Ishikawa (cell line): Measurements from ENCODE around the gene EPPIN.

Experiments
- CEBPB ChIP-seq: IDR thresholded peaks from 2 replicates; pipeline ENCODE4 v1.6.1; 2012
- CREB1 ChIP-seq: IDR thresholded peaks from 2 replicates; pipeline ENCODE4 v1.6.1; 2012; ENCODE audit warnings: low read depth
- EGR1 ChIP-seq: IDR thresholded peaks from 2 replicates; pipeline ENCODE4 v1.6.1; 2012
- EP300 ChIP-seq: IDR thresholded peaks from 2 replicates; pipeline ENCODE4 v1.6.1; 2012; ENCODE audit warnings: borderline replicate concordance
- FOXM1 ChIP-seq: IDR thresholded peaks from 2 replicates; pipeline ENCODE4 v1.6.1; 2012; ENCODE audit warnings: low read depth, borderline replicate concordance
- MAX ChIP-seq: IDR thresholded peaks from 2 replicates; pipeline ENCODE4 v1.6.1; 2012
- NFIC ChIP-seq: IDR thresholded peaks from 2 replicates; pipeline ENCODE4 v1.6.1; 2012
- RAD21 ChIP-seq: IDR thresholded peaks from 2 replicates; pipeline ENCODE4 v1.6.1; 2012; ENCODE audit warnings: low read depth
- TAF1 ChIP-seq: IDR thresholded peaks from 2 replicates; pipeline ENCODE4 v1.6.1; 2012; ENCODE audit warnings: low read depth, mild to moderate bottlenecking
- TCF12 ChIP-seq: IDR thresholded peaks from 2 replicates; pipeline ENCODE4 v1.6.1; 2012; ENCODE audit warnings: low read depth
- TEAD4 ChIP-seq: IDR thresholded peaks from 2 replicates; pipeline ENCODE4 v1.6.1; 2012
- USF1 ChIP-seq: IDR thresholded peaks from 2 replicates; pipeline ENCODE4 v1.6.1; 2012
- YY1 ChIP-seq: IDR thresholded peaks from 2 replicates; pipeline ENCODE4 v1.6.1; 2012; ENCODE audit warnings: low read depth
- ZBTB7A ChIP-seq: IDR thresholded peaks from 2 replicates; pipeline ENCODE4 v1.6.1; 2012; ENCODE audit warnings: low read depth
- TF ChIP-seq, protein P1 (sequence below): IDR thresholded peaks from 2 replicates; pipeline ENCODE4 v1.6.1; 2012; ENCODE audit warnings: low read depth, mild to moderate bottlenecking

Gene EPPIN

DNA sequence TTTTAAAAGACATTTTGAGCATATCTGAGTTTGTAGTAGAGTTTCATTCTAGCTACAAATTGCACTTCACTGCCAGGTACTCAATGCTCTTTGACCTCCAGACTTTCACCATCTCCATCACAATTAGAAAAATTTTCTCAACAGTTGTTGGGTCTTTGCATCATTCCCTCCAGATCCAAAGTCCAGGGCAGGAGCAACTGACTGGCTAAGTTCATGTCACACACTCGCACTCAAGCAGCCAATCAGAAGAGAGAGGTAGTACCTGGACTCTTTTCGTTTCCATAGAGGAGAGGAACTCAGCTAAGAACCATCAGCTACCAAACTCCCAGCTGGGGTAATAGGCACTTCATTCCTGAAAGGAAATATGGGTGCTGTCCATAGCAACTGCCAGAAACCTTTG is 40.8 kb downstream of the EPPIN start:
- TF ChIP-seq FOXM1 (no peak), CREB1 (no peak), MAX (no peak), TEAD4 (no peak), NFIC (no peak), YY1 (no peak), EP300 (no peak), RAD21 (no peak), EGR1 (no peak), USF1 (no peak), CEBPB (no peak), TCF12 (no peak), ZBTB7A (no peak), TAF1 (no peak)
- TF ChIP-seq, protein P1, sequence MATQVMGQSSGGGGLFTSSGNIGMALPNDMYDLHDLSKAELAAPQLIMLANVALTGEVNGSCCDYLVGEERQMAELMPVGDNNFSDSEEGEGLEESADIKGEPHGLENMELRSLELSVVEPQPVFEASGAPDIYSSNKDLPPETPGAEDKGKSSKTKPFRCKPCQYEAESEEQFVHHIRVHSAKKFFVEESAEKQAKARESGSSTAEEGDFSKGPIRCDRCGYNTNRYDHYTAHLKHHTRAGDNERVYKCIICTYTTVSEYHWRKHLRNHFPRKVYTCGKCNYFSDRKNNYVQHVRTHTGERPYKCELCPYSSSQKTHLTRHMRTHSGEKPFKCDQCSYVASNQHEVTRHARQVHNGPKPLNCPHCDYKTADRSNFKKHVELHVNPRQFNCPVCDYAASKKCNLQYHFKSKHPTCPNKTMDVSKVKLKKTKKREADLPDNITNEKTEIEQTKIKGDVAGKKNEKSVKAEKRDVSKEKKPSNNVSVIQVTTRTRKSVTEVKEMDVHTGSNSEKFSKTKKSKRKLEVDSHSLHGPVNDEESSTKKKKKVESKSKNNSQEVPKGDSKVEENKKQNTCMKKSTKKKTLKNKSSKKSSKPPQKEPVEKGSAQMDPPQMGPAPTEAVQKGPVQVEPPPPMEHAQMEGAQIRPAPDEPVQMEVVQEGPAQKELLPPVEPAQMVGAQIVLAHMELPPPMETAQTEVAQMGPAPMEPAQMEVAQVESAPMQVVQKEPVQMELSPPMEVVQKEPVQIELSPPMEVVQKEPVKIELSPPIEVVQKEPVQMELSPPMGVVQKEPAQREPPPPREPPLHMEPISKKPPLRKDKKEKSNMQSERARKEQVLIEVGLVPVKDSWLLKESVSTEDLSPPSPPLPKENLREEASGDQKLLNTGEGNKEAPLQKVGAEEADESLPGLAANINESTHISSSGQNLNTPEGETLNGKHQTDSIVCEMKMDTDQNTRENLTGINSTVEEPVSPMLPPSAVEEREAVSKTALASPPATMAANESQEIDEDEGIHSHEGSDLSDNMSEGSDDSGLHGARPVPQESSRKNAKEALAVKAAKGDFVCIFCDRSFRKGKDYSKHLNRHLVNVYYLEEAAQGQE: no peak

DNA sequence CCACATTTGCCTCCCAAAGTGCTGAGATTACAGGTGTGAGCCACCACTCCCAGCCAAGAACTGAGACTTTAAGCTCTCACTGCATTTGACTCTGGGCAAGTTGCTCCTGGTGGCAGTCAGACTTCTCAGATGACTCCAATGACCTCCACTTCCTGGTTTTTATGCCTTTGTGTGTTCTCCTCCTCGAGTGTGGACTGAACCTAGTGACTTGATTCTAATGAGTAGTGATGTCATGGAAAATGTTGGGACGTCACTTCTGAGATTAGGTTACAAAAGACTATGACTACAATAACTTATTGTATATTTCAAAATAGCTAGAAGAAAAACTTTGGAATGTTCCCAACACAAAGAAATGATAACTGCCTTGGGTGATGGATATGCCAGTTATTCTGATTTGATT is 43.8 kb downstream of the EPPIN start:
- TF ChIP-seq TEAD4: no peak
- TF ChIP-seq FOXM1: no peak
- TF ChIP-seq RAD21: no peak
- no peak for TF ChIP-seq EGR1
- no peak for TF ChIP-seq MAX
- no peak for TF ChIP-seq CREB1
- TF ChIP-seq NFIC: no peak
- TF ChIP-seq TAF1: no peak
- TF ChIP-seq ZBTB7A: no peak
- TF ChIP-seq, protein P1: no peak
- no peak for TF ChIP-seq TCF12

DNA sequence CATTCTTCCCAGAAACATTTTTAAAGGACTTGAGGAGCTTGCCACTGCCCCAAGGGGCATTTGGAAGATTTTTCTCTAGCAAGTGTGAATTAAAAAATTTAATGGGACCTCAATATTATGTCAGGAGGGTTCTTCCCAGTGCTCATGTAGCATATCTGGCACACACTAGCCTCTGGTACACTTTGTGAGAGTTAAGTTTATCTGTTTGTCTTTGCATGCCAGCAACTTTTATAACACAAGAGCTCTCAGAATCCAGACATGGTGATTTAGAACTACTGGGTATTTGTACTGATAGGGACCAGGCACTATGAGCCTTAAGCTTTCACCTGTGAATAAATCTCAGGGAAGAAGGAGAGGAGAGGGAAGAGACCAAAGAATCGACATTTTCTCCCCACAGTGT is 44.6 kb downstream of the EPPIN start:
- TF ChIP-seq ZBTB7A (no peak), RAD21 (no peak), FOXM1 (no peak), MAX (no peak), NFIC (no peak), EGR1 (no peak), CEBPB (no peak), TEAD4 (no peak), USF1 (no peak)
- TF ChIP-seq, protein P1: no peak

DNA sequence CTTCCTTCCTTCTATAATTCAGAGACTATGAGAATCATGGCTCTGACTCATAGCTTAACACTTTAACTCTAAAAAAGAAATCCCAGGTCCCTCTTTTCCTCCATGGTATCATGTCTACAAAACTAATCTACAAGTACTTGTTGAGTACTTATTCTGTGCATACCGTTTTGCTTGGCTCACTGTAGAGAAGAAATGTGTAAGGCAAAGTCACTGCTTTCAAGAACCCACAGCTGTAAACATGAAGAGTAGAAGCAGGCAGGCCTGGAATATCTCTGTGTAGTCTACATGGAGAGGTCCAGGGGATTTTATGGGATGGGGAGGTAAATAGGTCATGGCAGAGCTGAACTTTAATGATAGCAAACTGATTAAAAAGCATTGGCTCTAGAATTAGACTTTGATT is 45.6 kb downstream of the EPPIN start:
- no peak for TF ChIP-seq EP300
- TF ChIP-seq CREB1: no peak
- no peak for TF ChIP-seq TAF1
- no peak for TF ChIP-seq TEAD4
- no peak for TF ChIP-seq CEBPB
- no peak for TF ChIP-seq USF1
- no peak for TF ChIP-seq FOXM1
- no peak for TF ChIP-seq ZBTB7A
- no peak for TF ChIP-seq YY1
